GM12878 (cell line): Measurements from ENCODE around the gene PIAS1. TPM values are rescaled to one million over a fixed set of nuclear protein-coding genes. Genes with fewer than 3 reads are reported as not detected.

ENCODE experiments used
- FOS ChIP-seq: IDR thresholded peaks from 3 replicates; pipeline ENCODE4 v1.6.1; 2011; ENCODE audit warnings: borderline replicate concordance; ENCODE audit not compliant: insufficient read length; ENCODE audit errors: extremely low read depth
- polyA plus RNA-seq, 11 experiments: library from polyadenylated mRNA; depleted of rRNA in 4 of 11; unstranded in 6 of 11; stranded (reverse) in 5 of 11; fragments of >200 nt; fragmentation: Nextera tagmentation in 4 of 11; fragmentation: Illumina TruSeq in 1 of 11; extraction: Ambion mirVana in 4 of 11; extraction: Trizol in 1 of 11; gene quantifications; 1 replicate in 1 of 11; 2 replicates in 10 of 11; pipeline versions ENCODE4 v1.2.1 to v1.2.3, GENCODE V29; 2011 to 2016; ENCODE audit warnings: inconsistent platforms in 2 of 11, missing spikeins in 2 of 11, low read depth in 1 of 11
- total RNA-seq, 4 experiments: library from RNA; depleted of rRNA in 3 of 4; stranded (reverse); fragments of >200 nt in 3 of 4; fragmentation: Illumina TruSeq in 1 of 4; extraction: Trizol in 1 of 4; gene quantifications; 2 replicates each; pipeline versions ENCODE4 v1.2.1 to v1.2.3, GENCODE V29; 2013 to 2021
- TF ChIP-seq, protein P1 (sequence below): fragments of 450-650 bp; IDR thresholded peaks from 2 replicates; pipeline ENCODE4 v1.6.1; 2017; ENCODE audit warnings: mild to moderate bottlenecking, moderate library complexity

The PIAS1 gene
- total and polyA plus RNA-seq, 10 of the 15 experiments (the other 5 are each of a cell fraction or from before 2014, with no cell fraction given) = 20.2 to 96.3 (median 37.0) TPM

DNA sequence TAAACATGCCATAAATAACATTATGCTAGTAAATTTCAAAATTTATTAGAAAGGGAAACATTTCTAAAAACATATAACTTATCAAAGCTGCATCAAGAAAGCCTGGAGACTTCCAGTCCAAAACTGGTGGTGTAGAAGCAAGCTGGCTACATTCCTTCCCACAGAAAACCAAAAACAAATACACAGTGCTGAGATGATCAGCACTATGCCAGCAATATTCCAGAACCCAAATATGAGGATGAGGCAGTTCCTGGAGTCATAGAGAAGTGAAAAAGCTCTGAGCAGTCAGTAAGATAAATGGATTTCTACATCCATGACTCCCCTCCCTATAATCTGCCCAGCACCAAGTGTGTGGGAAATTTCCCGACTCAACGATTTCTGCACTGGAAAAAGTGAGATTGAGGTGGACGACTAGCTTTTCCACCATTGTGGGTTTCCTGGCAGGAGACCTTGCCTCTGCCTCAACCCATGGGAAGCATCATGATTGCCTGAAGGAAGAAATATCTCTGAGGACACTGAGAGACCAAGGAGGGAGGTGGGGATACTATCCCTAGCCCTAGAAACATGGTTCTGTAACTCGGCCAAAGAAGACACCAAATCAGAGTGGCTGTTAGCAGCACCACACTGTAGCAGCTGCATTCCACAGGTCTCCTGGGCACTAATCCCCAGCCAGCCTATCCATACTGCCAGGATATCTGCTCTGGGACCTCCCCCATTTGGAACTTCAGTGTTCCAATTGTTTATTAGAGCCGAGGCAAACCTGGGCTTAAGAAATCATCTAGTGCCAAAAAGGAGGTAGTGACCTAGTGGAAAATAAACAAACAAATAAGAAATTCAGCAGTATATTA lies 187.2 kb downstream of the PIAS1 start (continued):
- TF ChIP-seq, protein P1, sequence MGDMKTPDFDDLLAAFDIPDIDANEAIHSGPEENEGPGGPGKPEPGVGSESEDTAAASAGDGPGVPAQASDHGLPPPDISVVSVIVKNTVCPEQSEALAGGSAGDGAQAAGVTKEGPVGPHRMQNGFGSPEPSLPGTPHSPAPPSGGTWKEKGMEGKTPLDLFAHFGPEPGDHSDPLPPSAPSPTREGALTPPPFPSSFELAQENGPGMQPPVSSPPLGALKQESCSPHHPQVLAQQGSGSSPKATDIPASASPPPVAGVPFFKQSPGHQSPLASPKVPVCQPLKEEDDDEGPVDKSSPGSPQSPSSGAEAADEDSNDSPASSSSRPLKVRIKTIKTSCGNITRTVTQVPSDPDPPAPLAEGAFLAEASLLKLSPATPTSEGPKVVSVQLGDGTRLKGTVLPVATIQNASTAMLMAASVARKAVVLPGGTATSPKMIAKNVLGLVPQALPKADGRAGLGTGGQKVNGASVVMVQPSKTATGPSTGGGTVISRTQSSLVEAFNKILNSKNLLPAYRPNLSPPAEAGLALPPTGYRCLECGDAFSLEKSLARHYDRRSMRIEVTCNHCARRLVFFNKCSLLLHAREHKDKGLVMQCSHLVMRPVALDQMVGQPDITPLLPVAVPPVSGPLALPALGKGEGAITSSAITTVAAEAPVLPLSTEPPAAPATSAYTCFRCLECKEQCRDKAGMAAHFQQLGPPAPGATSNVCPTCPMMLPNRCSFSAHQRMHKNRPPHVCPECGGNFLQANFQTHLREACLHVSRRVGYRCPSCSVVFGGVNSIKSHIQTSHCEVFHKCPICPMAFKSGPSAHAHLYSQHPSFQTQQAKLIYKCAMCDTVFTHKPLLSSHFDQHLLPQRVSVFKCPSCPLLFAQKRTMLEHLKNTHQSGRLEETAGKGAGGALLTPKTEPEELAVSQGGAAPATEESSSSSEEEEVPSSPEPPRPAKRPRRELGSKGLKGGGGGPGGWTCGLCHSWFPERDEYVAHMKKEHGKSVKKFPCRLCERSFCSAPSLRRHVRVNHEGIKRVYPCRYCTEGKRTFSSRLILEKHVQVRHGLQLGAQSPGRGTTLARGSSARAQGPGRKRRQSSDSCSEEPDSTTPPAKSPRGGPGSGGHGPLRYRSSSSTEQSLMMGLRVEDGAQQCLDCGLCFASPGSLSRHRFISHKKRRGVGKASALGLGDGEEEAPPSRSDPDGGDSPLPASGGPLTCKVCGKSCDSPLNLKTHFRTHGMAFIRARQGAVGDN = no peak
- TF ChIP-seq FOS = no peak

Other genes starting within 250 kb of the PIAS1 start
- 0.11 and 0.28 TPM in 2 replicates for gene SKOR1, start 228.8 kb upstream of the PIAS1 start, total RNA-seq (2014; rRNA removed)
- 0.04 and 0.05 TPM in 2 replicates for gene SKOR1, start 228.8 kb upstream of the PIAS1 start, total RNA-seq (2014; rRNA removed; fragmentation: Illumina TruSeq; extraction: Trizol)
- gene SKOR1, start 228.8 kb upstream of the PIAS1 start, total RNA-seq (2021) = 0.35 and 0.36 TPM in 2 replicates
- gene SKOR1, start 228.8 kb upstream of the PIAS1 start, polyA plus RNA-seq (2011; rRNA removed) = 0.03 and 0.05 TPM in 2 replicates
- 0.04 and 0.08 TPM in 2 replicates for gene SKOR1, start 228.8 kb upstream of the PIAS1 start, polyA plus RNA-seq (2014; fragmentation: Illumina TruSeq; extraction: Trizol)
- gene SKOR1, start 228.8 kb upstream of the PIAS1 start, polyA plus RNA-seq (2014; fragmentation: Nextera tagmentation; extraction: Ambion mirVana) = not detected
- 0.06 and 0.14 TPM in 2 replicates for gene SKOR1, start 228.8 kb upstream of the PIAS1 start, polyA plus RNA-seq (2014; rRNA removed)
- gene SKOR1, start 228.8 kb upstream of the PIAS1 start, polyA plus RNA-seq (2016; fragmentation: Nextera tagmentation; extraction: Ambion mirVana) = not detected
- gene RNU6-1, start 214.3 kb upstream of the PIAS1 start, total RNA-seq (2014; rRNA removed) = not detected in 2 replicates
- not detected in 2 replicates for gene RNU6-1, start 214.3 kb upstream of the PIAS1 start, total RNA-seq (2014; rRNA removed; fragmentation: Illumina TruSeq; extraction: Trizol)
- gene RNU6-1, start 214.3 kb upstream of the PIAS1 start, total RNA-seq (2021) = not detected in 2 replicates
- gene RNU6-1, start 214.3 kb upstream of the PIAS1 start, polyA plus RNA-seq (2011; rRNA removed) = not detected in 2 replicates
- gene RNU6-1, start 214.3 kb upstream of the PIAS1 start, polyA plus RNA-seq (2014; fragmentation: Illumina TruSeq; extraction: Trizol) = not detected in 2 replicates
- not detected for gene RNU6-1, start 214.3 kb upstream of the PIAS1 start, polyA plus RNA-seq (2014; fragmentation: Nextera tagmentation; extraction: Ambion mirVana)
- not detected in 2 replicates for gene RNU6-1, start 214.3 kb upstream of the PIAS1 start, polyA plus RNA-seq (2014; rRNA removed)
- gene RNU6-1, start 214.3 kb upstream of the PIAS1 start, polyA plus RNA-seq (2016; fragmentation: Nextera tagmentation; extraction: Ambion mirVana) = not detected
- 5.5 TPM in 2 replicates for gene CALML4, start 151.0 kb downstream of the PIAS1 start, total RNA-seq (2014; rRNA removed)
- gene CALML4, start 151.0 kb downstream of the PIAS1 start, total RNA-seq (2014; rRNA removed; fragmentation: Illumina TruSeq; extraction: Trizol) = 10.3 and 10.4 TPM in 2 replicates
- 4.0 and 4.8 TPM in 2 replicates for gene CALML4, start 151.0 kb downstream of the PIAS1 start, total RNA-seq (2021)
- gene CALML4, start 151.0 kb downstream of the PIAS1 start, polyA plus RNA-seq (2011; rRNA removed) = 5.2 and 9.0 TPM in 2 replicates
- gene CALML4, start 151.0 kb downstream of the PIAS1 start, polyA plus RNA-seq (2014; fragmentation: Illumina TruSeq; extraction: Trizol) = 15.9 and 18.1 TPM in 2 replicates
- 1 to 10 TPM; 1.7 to 4.0 TPM for gene CALML4, start 151.0 kb downstream of the PIAS1 start, polyA plus RNA-seq (2014; fragmentation: Nextera tagmentation; extraction: Ambion mirVana)
- 11.5 and 12.2 TPM in 2 replicates for gene CALML4, start 151.0 kb downstream of the PIAS1 start, polyA plus RNA-seq (2014; rRNA removed)
- 1 to 10 TPM; 3.6 to 4.9 TPM for gene CALML4, start 151.0 kb downstream of the PIAS1 start, polyA plus RNA-seq (2016; fragmentation: Nextera tagmentation; extraction: Ambion mirVana)
- gene CLN6, start 175.4 kb downstream of the PIAS1 start, total RNA-seq (2014; rRNA removed) = 31.1 and 37.1 TPM in 2 replicates
- gene CLN6, start 175.4 kb downstream of the PIAS1 start, total RNA-seq (2014; rRNA removed; fragmentation: Illumina TruSeq; extraction: Trizol) = 27.3 and 29.4 TPM in 2 replicates
- gene CLN6, start 175.4 kb downstream of the PIAS1 start, total RNA-seq (2021) = 63.5 and 63.7 TPM in 2 replicates
- gene CLN6, start 175.4 kb downstream of the PIAS1 start, polyA plus RNA-seq (2011; rRNA removed) = 21.0 and 53.8 TPM in 2 replicates
- gene CLN6, start 175.4 kb downstream of the PIAS1 start, polyA plus RNA-seq (2014; fragmentation: Illumina TruSeq; extraction: Trizol) = 40.5 and 52.1 TPM in 2 replicates
- 1 to 10 TPM in 1 of 2 experiments, under 1 TPM in 1; 0.74 to 1.4 TPM for gene CLN6, start 175.4 kb downstream of the PIAS1 start, polyA plus RNA-seq (2014; fragmentation: Nextera tagmentation; extraction: Ambion mirVana)
- 69.0 and 72.0 TPM in 2 replicates for gene CLN6, start 175.4 kb downstream of the PIAS1 start, polyA plus RNA-seq (2014; rRNA removed)
- 10 to 100 TPM; 16.3 to 19.6 TPM for gene CLN6, start 175.4 kb downstream of the PIAS1 start, polyA plus RNA-seq (2016; fragmentation: Nextera tagmentation; extraction: Ambion mirVana)
- gene FEM1B, start 223.4 kb downstream of the PIAS1 start, total RNA-seq (2014; rRNA removed) = 27.0 and 29.0 TPM in 2 replicates
- gene FEM1B, start 223.4 kb downstream of the PIAS1 start, total RNA-seq (2014; rRNA removed; fragmentation: Illumina TruSeq; extraction: Trizol) = 29.0 and 31.4 TPM in 2 replicates
- 34.1 and 36.4 TPM in 2 replicates for gene FEM1B, start 223.4 kb downstream of the PIAS1 start, total RNA-seq (2021)
- 49.4 and 61.1 TPM in 2 replicates for gene FEM1B, start 223.4 kb downstream of the PIAS1 start, polyA plus RNA-seq (2011; rRNA removed)
- gene FEM1B, start 223.4 kb downstream of the PIAS1 start, polyA plus RNA-seq (2014; fragmentation: Illumina TruSeq; extraction: Trizol) = 20.2 and 24.7 TPM in 2 replicates
- 1 to 10 TPM; 5.5 to 5.7 TPM for gene FEM1B, start 223.4 kb downstream of the PIAS1 start, polyA plus RNA-seq (2014; fragmentation: Nextera tagmentation; extraction: Ambion mirVana)
- 12.2 and 16.3 TPM in 2 replicates for gene FEM1B, start 223.4 kb downstream of the PIAS1 start, polyA plus RNA-seq (2014; rRNA removed)
- gene FEM1B, start 223.4 kb downstream of the PIAS1 start, polyA plus RNA-seq (2016; fragmentation: Nextera tagmentation; extraction: Ambion mirVana) = 10 to 100 TPM; 14.4 to 14.6 TPM